ENCODE data around the gene FRMPD4. TPM values are rescaled to one million over a fixed set of nuclear protein-coding genes. Genes with fewer than 3 reads are reported as not detected.

The FRMPD4 gene
- total and polyA plus RNA-seq, 2 experiments from 2014 or later, result 0.19 to 0.80 TPM

DNA sequence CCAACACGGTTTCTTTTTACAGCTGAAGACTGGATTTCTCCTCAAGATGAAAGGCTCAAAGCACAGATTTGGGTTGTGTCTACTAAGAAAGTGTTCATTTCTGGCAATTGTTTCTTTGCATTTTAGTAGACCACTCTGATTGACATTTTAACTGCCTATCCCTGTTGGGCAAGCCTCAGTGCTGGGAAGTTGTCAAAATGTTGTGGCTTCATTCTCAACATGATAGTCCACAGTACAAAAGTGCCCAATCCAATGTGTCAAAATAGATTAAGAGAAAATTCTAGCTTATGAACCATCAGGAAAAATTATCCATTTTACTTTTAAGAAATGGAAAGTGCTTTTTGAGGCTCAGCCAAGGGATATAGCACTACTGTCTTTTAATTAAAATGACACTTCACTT is 329.0 kb downstream of the FRMPD4 start (continued):
- TF ChIP-seq, protein P1, sequence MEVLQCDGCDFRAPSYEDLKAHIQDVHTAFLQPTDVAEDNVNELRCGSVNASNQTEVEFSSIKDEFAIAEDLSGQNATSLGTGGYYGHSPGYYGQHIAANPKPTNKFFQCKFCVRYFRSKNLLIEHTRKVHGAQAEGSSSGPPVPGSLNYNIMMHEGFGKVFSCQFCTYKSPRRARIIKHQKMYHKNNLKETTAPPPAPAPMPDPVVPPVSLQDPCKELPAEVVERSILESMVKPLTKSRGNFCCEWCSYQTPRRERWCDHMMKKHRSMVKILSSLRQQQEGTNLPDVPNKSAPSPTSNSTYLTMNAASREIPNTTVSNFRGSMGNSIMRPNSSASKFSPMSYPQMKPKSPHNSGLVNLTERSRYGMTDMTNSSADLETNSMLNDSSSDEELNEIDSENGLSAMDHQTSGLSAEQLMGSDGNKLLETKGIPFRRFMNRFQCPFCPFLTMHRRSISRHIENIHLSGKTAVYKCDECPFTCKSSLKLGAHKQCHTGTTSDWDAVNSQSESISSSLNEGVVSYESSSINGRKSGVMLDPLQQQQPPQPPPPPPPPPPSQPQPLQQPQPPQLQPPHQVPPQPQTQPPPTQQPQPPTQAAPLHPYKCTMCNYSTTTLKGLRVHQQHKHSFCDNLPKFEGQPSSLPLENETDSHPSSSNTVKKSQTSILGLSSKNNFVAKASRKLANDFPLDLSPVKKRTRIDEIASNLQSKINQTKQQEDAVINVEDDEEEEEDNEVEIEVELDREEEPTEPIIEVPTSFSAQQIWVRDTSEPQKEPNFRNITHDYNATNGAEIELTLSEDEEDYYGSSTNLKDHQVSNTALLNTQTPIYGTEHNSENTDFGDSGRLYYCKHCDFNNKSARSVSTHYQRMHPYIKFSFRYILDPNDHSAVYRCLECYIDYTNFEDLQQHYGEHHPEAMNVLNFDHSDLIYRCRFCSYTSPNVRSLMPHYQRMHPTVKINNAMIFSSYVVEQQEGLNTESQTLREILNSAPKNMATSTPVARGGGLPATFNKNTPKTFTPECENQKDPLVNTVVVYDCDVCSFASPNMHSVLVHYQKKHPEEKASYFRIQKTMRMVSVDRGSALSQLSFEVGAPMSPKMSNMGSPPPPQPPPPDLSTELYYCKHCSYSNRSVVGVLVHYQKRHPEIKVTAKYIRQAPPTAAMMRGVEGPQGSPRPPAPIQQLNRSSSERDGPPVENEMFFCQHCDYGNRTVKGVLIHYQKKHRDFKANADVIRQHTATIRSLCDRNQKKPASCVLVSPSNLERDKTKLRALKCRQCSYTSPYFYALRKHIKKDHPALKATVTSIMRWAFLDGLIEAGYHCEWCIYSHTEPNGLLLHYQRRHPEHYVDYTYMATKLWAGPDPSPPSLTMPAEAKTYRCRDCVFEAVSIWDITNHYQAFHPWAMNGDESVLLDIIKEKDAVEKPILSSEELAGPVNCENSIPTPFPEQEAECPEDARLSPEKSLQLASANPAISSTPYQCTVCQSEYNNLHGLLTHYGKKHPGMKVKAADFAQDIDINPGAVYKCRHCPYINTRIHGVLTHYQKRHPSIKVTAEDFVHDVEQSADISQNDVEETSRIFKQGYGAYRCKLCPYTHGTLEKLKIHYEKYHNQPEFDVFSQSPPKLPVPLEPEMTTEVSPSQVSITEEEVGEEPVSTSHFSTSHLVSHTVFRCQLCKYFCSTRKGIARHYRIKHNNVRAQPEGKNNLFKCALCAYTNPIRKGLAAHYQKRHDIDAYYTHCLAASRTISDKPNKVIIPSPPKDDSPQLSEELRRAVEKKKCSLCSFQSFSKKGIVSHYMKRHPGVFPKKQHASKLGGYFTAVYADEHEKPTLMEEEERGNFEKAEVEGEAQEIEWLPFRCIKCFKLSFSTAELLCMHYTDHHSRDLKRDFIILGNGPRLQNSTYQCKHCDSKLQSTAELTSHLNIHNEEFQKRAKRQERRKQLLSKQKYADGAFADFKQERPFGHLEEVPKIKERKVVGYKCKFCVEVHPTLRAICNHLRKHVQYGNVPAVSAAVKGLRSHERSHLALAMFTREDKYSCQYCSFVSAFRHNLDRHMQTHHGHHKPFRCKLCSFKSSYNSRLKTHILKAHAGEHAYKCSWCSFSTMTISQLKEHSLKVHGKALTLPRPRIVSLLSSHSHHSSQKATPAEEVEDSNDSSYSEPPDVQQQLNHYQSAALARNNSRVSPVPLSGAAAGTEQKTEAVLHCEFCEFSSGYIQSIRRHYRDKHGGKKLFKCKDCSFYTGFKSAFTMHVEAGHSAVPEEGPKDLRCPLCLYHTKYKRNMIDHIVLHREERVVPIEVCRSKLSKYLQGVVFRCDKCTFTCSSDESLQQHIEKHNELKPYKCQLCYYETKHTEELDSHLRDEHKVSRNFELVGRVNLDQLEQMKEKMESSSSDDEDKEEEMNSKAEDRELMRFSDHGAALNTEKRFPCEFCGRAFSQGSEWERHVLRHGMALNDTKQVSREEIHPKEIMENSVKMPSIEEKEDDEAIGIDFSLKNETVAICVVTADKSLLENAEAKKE (CRISPR knock-in tag; IDR thresholded peaks at IDR 0.05), result no peak
- TF ChIP-seq ZNF114 (CRISPR knock-in tag; IDR thresholded peaks at IDR 0.05), result no peak
- TF ChIP-seq, protein P2, sequence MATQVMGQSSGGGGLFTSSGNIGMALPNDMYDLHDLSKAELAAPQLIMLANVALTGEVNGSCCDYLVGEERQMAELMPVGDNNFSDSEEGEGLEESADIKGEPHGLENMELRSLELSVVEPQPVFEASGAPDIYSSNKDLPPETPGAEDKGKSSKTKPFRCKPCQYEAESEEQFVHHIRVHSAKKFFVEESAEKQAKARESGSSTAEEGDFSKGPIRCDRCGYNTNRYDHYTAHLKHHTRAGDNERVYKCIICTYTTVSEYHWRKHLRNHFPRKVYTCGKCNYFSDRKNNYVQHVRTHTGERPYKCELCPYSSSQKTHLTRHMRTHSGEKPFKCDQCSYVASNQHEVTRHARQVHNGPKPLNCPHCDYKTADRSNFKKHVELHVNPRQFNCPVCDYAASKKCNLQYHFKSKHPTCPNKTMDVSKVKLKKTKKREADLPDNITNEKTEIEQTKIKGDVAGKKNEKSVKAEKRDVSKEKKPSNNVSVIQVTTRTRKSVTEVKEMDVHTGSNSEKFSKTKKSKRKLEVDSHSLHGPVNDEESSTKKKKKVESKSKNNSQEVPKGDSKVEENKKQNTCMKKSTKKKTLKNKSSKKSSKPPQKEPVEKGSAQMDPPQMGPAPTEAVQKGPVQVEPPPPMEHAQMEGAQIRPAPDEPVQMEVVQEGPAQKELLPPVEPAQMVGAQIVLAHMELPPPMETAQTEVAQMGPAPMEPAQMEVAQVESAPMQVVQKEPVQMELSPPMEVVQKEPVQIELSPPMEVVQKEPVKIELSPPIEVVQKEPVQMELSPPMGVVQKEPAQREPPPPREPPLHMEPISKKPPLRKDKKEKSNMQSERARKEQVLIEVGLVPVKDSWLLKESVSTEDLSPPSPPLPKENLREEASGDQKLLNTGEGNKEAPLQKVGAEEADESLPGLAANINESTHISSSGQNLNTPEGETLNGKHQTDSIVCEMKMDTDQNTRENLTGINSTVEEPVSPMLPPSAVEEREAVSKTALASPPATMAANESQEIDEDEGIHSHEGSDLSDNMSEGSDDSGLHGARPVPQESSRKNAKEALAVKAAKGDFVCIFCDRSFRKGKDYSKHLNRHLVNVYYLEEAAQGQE (IDR thresholded peaks at IDR 0.05; ENCODE audit: unreplicated experiment), result no peak
- no peak for TF ChIP-seq EZH2phosphoT487 (IDR thresholded peaks at IDR 0.05; ENCODE audit: unreplicated experiment)
- TF ChIP-seq ETS1 (IDR thresholded peaks at IDR 0.05), result no peak
- TF ChIP-seq JUNB (IDR thresholded peaks at IDR 0.05; ENCODE audit: unreplicated experiment), result no peak
- TF ChIP-seq NANOG (IDR thresholded peaks at IDR 0.05; ENCODE audit: borderline replicate concordance), result no peak
- no peak for TF ChIP-seq STAT1 (IDR thresholded peaks at IDR 0.05; ENCODE audit: unreplicated experiment)
- TF ChIP-seq CREB1 (CRISPR knock-in tag; IDR thresholded peaks at IDR 0.05; ENCODE audit: low read depth), result no peak

Measured in GM23338 (cell line).